ENCODE results near the gene ARHGEF6. TPM values are rescaled to one million over a fixed set of nuclear protein-coding genes. Genes with fewer than 3 reads are reported as not detected.

The ARHGEF6 gene
- total RNA-seq: 1 to 10 TPM; 6.0 to 9.2 TPM
- polyA plus RNA-seq: 1 to 10 TPM; 1.6 to 2.4 TPM

- Histone ChIP-seq H3K4me3 (ENCODE audit: low read depth in 1 of 3, low read length in 3 of 3) (peak within 1 kb of the TSS in 1 of 3 donors; percentile 29), H3K36me3 (ENCODE audit: control insufficient read depth in 4 of 4, insufficient read depth in 3 of 4, low read depth in 1 of 4, low read length in 3 of 4) (no peaks in the 10 kb centered on the region), H3K4me1 (ENCODE audit: control insufficient read depth in 4 of 4, insufficient read depth in 4 of 4, low read length in 3 of 4) (no peaks in the 10 kb centered on the region), H3K9me3 (ENCODE audit: control insufficient read depth in 4 of 4, low read length in 3 of 4) (no peaks in the 10 kb centered on the region), H3K9ac (ENCODE audit: low read depth in 1 of 2, low read length in 2 of 2) (peak within 1 kb of the TSS; percentile 37 to 47), H3K27me3 (ENCODE audit: control insufficient read depth in 4 of 4, insufficient read depth in 4 of 4, low read length in 3 of 4) (peaks cover 0 to 5% (median 0%) of the 10 kb centered on the region in 4 donors), H3K27ac (ENCODE audit: low read depth in 1 of 2, low read length in 2 of 2) (peak within 1 kb of the TSS; percentile 5 to 12)
- no peak for DNase-seq (ENCODE audit: low spot score)
- TF ChIP-seq FOXA2 (IDR thresholded peaks at IDR 0.05): no peak
- TF ChIP-seq ATF3 (IDR thresholded peaks at IDR 0.05): no peak
- TF ChIP-seq YY1 (IDR thresholded peaks at IDR 0.05): no peak
- TF ChIP-seq ZBTB33 (IDR thresholded peaks at IDR 0.05): no peak
- no peak for TF ChIP-seq RAD21 (IDR thresholded peaks at IDR 0.05)
- no peak for TF ChIP-seq REST (IDR thresholded peaks at IDR 0.05)
- no peak for TF ChIP-seq SP1 (IDR thresholded peaks at IDR 0.05)
- 38% methylated on average over 10 of the region's 10 CpGs for WGBS
These were observed at the start of gene ARHGEF6 for GRCh38 chrX:136780763-136781162. TSS of gene ARHGEF6 (minus strand) at chrX:136780932. CDS start at chrX:136780882, 50 bp downstream.

GRCh38 chrX:136829413-136829812, 48.7 kb upstream of the ARHGEF6 start:
- Histone ChIP-seq H3K9ac (ENCODE audit: low read depth in 1 of 2, low read length in 2 of 2) (no peak overlapping the region), H3K27me3 (ENCODE audit: control insufficient read depth in 4 of 4, insufficient read depth in 4 of 4, low read length in 3 of 4) (no peaks in the 10 kb centered on the region), H3K9me3 (ENCODE audit: control insufficient read depth in 4 of 4, low read length in 3 of 4) (no peaks in the 10 kb centered on the region), H3K36me3 (ENCODE audit: control insufficient read depth in 4 of 4, insufficient read depth in 3 of 4, low read depth in 1 of 4, low read length in 3 of 4) (no peaks in the 10 kb centered on the region), H3K4me3 (ENCODE audit: low read depth in 1 of 3, low read length in 3 of 3) (no peak overlapping the region), H3K4me1 (ENCODE audit: control insufficient read depth in 4 of 4, insufficient read depth in 4 of 4, low read length in 3 of 4) (no peaks in the 10 kb centered on the region), H3K27ac (ENCODE audit: low read depth in 1 of 2, low read length in 2 of 2) (no peak overlapping the region)
- DNase-seq (ENCODE audit: low spot score): no peak
- WGBS: 84% methylated on average over 5 of the region's 5 CpGs
- TF ChIP-seq FOXA1 (IDR thresholded peaks at IDR 0.05): no peak

GRCh38 chrX:136828830-136829229, 48.1 kb upstream of the ARHGEF6 start:
- WGBS: 78% methylated on average over 1 of the region's 1 CpG
- Histone ChIP-seq H3K4me1 (ENCODE audit: control insufficient read depth in 4 of 4, insufficient read depth in 4 of 4, low read length in 3 of 4) (no peaks in the 10 kb centered on the region), H3K9me3 (ENCODE audit: control insufficient read depth in 4 of 4, low read length in 3 of 4) (no peaks in the 10 kb centered on the region), H3K27ac (ENCODE audit: low read depth in 1 of 2, low read length in 2 of 2) (no peak overlapping the region), H3K9ac (ENCODE audit: low read depth in 1 of 2, low read length in 2 of 2) (no peak overlapping the region), H3K27me3 (ENCODE audit: control insufficient read depth in 4 of 4, insufficient read depth in 4 of 4, low read length in 3 of 4) (no peaks in the 10 kb centered on the region), H3K4me3 (ENCODE audit: low read depth in 1 of 3, low read length in 3 of 3) (no peak overlapping the region), H3K36me3 (ENCODE audit: control insufficient read depth in 4 of 4, insufficient read depth in 3 of 4, low read depth in 1 of 4, low read length in 3 of 4) (no peaks in the 10 kb centered on the region)
- TF ChIP-seq TAF1 (conservative IDR thresholded peaks at IDR 0.05) (no peak), EGR1 (IDR thresholded peaks at IDR 0.05; ENCODE audit: low read depth in 2 of 2) (peak in 1 of 2 donors; percentile 45)
- DNase-seq (ENCODE audit: low spot score): no peak

Measured in liver (tissue), 9 donors.